Muscle layer of colon (tissue), 2 donors: ENCODE data around the gene NUDT9.
"Not testable (repeated sequence)": the region's sequence is repeated elsewhere in the genome, so short reads cannot be mapped to it uniquely, and the experiment has no call there.

Source experiments
- H3K27ac ChIP-seq: one replicate; pipeline ENCODE4 v1.7.0; 2013; ENCODE audit warnings: low read depth, mild to moderate bottlenecking, low read length, moderate library complexity
- H3K27me3 ChIP-seq, 2 donors: one replicate each; pipeline ENCODE4 v1.7.0; 2013; ENCODE audit warnings: low read length in 2 of 2, mild to moderate bottlenecking in 2 of 2; ENCODE audit not compliant: insufficient read depth in 2 of 2, control insufficient read depth in 1 of 2
- H3K36me3 ChIP-seq: one replicate; pipeline ENCODE4 v1.7.0; 2013; ENCODE audit warnings: mild to moderate bottlenecking, low read length; ENCODE audit not compliant: insufficient read depth
- H3K4me1 ChIP-seq: one replicate; pipeline ENCODE4 v1.7.0; 2013; ENCODE audit warnings: mild to moderate bottlenecking, low read length; ENCODE audit not compliant: insufficient read depth
- H3K4me3 ChIP-seq, 2 donors: one replicate each; pipeline ENCODE4 v1.7.0; 2013; ENCODE audit warnings: low read length in 2 of 2, low read depth in 1 of 2, mild to moderate bottlenecking in 1 of 2, moderate library complexity in 1 of 2
- H3K9ac ChIP-seq: one replicate; pipeline ENCODE4 v1.7.0; 2013; ENCODE audit warnings: low read length
- H3K9me3 ChIP-seq: one replicate; pipeline ENCODE4 v1.7.0; 2013; ENCODE audit warnings: mild to moderate bottlenecking, low read length
- donor health status: abdominal sarcoma.
- donor health status: Adenocarcinoma of cecum.

NUDT9 gene

DNA sequence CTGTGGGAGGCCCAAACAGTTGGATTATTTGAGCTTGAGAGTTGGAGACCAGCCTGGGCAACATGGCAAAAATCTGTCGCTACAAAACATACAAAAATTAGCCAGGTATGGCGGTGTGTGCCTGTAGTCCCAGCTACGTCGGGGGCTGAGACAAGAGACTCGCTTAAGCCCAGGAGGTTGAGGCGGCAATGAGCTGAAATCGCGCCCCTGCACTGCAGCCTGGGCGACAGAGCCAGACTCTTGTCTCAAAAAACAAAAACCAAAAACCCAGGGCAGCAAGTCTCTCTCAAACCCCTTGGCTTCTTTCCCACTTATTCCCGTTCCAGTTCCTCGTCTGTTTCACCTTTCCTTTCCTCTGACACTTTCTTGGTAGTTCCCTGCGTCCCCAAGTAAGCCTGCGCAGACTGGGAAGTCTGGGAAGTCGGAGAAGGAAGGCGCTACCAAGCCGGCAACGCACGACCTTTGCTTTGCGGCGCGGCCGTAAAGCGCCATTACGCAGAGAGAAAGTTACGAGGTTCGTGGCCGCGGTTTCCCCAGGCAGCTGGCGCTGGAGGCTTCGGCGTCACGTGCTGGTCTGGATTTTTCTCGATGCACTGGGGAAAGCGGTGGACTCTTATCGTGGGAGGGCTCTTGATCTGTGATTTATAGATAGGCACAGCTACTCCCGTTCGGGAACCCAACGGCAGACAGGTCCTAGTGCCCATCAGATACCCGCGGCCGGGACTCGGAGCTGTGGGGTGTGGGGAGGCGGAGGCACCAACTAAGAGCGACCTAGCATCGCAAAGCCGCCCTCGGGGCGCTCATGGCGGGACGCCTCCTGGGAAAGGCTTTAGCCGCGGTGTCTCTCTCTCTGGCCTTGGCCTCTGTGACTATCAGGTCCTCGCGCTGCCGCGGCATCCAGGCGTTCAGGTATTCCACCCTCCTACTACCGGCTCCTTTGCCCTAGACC lies at the start of gene NUDT9:
TSS of gene NUDT9 (plus strand) at position 470 of the 949 bp plus-strand sequence. CDS start at position 803, 333 bp downstream.
- Histone ChIP-seq H3K27ac (peak within 1 kb of the TSS; percentile 95), H3K4me3 (peak within 1 kb of the TSS; percentile 78 to 87), H3K9ac (peak within 1 kb of the TSS; percentile 90), H3K9me3 (no peaks in the 10 kb centered on the region), H3K36me3 (no peaks in the 10 kb centered on the region), H3K27me3 (no peaks in the 10 kb centered on the region), H3K4me1 (peaks cover 15% of the 10 kb centered on the region)

DNA sequence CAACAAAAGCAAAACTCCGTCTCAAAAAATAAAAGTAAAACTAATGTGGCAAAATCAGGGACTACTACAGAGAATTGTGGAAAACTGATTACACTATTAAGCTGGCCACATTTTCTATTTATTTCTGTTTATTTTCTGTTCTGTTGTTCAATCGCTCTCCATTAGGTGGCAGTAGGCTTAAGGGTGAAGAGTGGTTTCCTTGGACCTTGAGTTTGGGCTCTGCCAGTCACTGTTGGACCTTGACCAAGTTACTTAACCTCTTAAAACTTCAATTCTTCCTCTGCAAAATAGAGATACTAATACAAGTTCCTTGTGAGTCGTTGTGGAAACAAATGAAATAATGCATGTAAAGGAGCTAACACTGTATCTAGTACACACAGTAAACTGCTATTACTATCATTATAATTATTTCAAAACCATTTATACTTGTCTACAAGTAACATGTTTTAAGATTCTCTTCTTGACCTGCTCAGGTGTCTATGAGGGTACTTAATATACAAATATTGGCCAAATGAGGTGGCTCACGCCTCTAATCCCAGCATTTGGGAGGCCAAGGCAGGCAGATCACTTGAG lies 46.6 kb upstream of the NUDT9 start:
- Histone ChIP-seq H3K9me3 (no peaks in the 10 kb centered on the region), H3K4me3 (no peak overlapping the region), H3K4me1 (no peaks in the 10 kb centered on the region), H3K27ac (no peak overlapping the region), H3K9ac (no peak overlapping the region), H3K36me3 (peaks cover 19% of the 10 kb centered on the region), H3K27me3 (no peaks in the 10 kb centered on the region)

GRCh38 chr4:87377816-87378215 lies 44.6 kb upstream of the NUDT9 start:
- no peaks in the 10 kb centered on the region for H3K4me1 ChIP-seq
- H3K9ac ChIP-seq = no peak overlapping the region
- H3K27me3 ChIP-seq = no peaks in the 10 kb centered on the region
- H3K27ac ChIP-seq = no peak overlapping the region
- H3K36me3 ChIP-seq = peaks cover 6% of the 10 kb centered on the region
- no peaks in the 10 kb centered on the region for H3K9me3 ChIP-seq
- no peak overlapping the region for H3K4me3 ChIP-seq

- no peaks in the 10 kb centered on the region for H3K9me3 ChIP-seq
- no peaks in the 10 kb centered on the region for H3K36me3 ChIP-seq
- H3K27me3 ChIP-seq = no peaks in the 10 kb centered on the region
- H3K4me3 ChIP-seq = no peak overlapping the region
- H3K27ac ChIP-seq = no peak overlapping the region
- no peaks in the 10 kb centered on the region for H3K4me1 ChIP-seq
- H3K9ac ChIP-seq = no peak overlapping the region
Measured at GRCh38 chr4:87382116-87382515, 40.3 kb upstream of the NUDT9 start.

GRCh38 chr4:87382931-87383330 lies 39.4 kb upstream of the NUDT9 start:
- no peak overlapping the region for H3K27ac ChIP-seq
- H3K9me3 ChIP-seq = no peaks in the 10 kb centered on the region
- H3K4me3 ChIP-seq = no peak overlapping the region
- no peaks in the 10 kb centered on the region for H3K27me3 ChIP-seq
- H3K9ac ChIP-seq = no peak overlapping the region
- H3K4me1 ChIP-seq = no peaks in the 10 kb centered on the region
- H3K36me3 ChIP-seq = no peaks in the 10 kb centered on the region

- not testable (repeated sequence) for H3K27ac ChIP-seq, H3K4me1 ChIP-seq, H3K9me3 ChIP-seq, H3K27me3 ChIP-seq, H3K9ac ChIP-seq, H3K36me3 ChIP-seq, H3K4me3 ChIP-seq
Measured at GRCh38 chr4:87384466-87385132, 37.8 kb upstream of the NUDT9 start.

- peaks cover 8% of the 10 kb centered on the region for H3K4me1 ChIP-seq
- H3K36me3 ChIP-seq = no peaks in the 10 kb centered on the region
- H3K4me3 ChIP-seq = no peak overlapping the region
- no peaks in the 10 kb centered on the region for H3K9me3 ChIP-seq
- H3K27me3 ChIP-seq = no peaks in the 10 kb centered on the region
- H3K27ac ChIP-seq = no peak overlapping the region
- H3K9ac ChIP-seq = no peak overlapping the region
Measured at GRCh38 chr4:87387237-87387636, 35.1 kb upstream of the NUDT9 start.

DNA sequence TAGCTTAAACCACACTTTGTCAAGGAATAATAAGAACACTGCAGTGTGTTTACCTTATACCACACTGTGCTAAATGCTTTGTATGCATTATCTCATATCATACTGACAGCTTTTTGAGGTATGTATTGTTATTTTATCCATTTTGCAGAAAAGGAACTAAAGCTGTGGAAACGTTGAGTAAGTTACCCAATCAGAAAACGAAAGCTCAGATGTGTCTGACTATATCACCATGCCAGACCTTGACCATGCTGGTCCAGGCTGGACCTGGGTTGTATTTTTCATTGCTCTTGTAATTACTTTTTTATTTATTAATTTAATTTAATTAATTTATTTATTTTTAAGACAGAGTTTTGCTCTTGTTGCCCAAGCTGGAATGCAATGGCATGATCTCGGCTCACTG lies 33.5 kb upstream of the NUDT9 start:
- H3K27me3 ChIP-seq = no peaks in the 10 kb centered on the region
- no peak overlapping the region for H3K9ac ChIP-seq
- H3K36me3 ChIP-seq = no peaks in the 10 kb centered on the region
- H3K9me3 ChIP-seq = no peaks in the 10 kb centered on the region
- no peak overlapping the region for H3K27ac ChIP-seq
- H3K4me3 ChIP-seq = peak overlapping the region in 1 of 2 donors; percentile 92
- peaks cover 8% of the 10 kb centered on the region for H3K4me1 ChIP-seq

- not testable (repeated sequence) for H3K36me3 ChIP-seq, H3K4me1 ChIP-seq, H3K27me3 ChIP-seq, H3K27ac ChIP-seq, H3K9me3 ChIP-seq
- H3K9ac ChIP-seq = peak overlapping the region; percentile 86
- peak overlapping the region in 1 of 2 donors; percentile 92 for H3K4me3 ChIP-seq
Measured at GRCh38 chr4:87390055-87390454, 32.3 kb upstream of the NUDT9 start.

GRCh38 chr4:87390551-87390890 lies 31.9 kb upstream of the NUDT9 start:
- H3K4me3 ChIP-seq = peak overlapping the region; percentile 52 to 92
- peak overlapping the region; percentile 91 for H3K27ac ChIP-seq
- peak overlapping the region; percentile 86 for H3K9ac ChIP-seq

GRCh38 chr4:87390891-87391575 lies 31.3 kb upstream of the NUDT9 start, which contains the start of gene HSD17B11:
TSS of gene HSD17B11 (minus strand) at chr4:87391188. CDS start at chr4:87391070, 118 bp downstream.
- H3K9me3 ChIP-seq = no peaks in the 10 kb centered on the region
- H3K36me3 ChIP-seq = no peaks in the 10 kb centered on the region
- H3K4me1 ChIP-seq = peaks cover 8% of the 10 kb centered on the region
- peak within 1 kb of the TSS; percentile 91 for H3K27ac ChIP-seq
- H3K9ac ChIP-seq = peak within 1 kb of the TSS; percentile 86
- no peaks in the 10 kb centered on the region for H3K27me3 ChIP-seq
- peak within 1 kb of the TSS; percentile 52 to 92 for H3K4me3 ChIP-seq

More at GRCh38 chr4:87390551-87390890, 31.9 kb upstream of the NUDT9 start:
- no peaks in the 10 kb centered on the region for H3K9me3 ChIP-seq
- peaks cover 8% of the 10 kb centered on the region for H3K4me1 ChIP-seq
- H3K27me3 ChIP-seq = no peaks in the 10 kb centered on the region
- no peaks in the 10 kb centered on the region for H3K36me3 ChIP-seq
